HL-60 (cell line): ENCODE data around the gene IGFALS.
A peak's percentile ranks its signal among the peaks of the same experiment; 100 is the strongest.

Experiments used
- DNase-seq, 2 experiments: peaks; one replicate each; pipeline ENCODE4 v3.0.0-alpha.2; 2010 to 2020; ENCODE audit warnings: low read depth in 1 of 2, low spot score in 1 of 2
- H3K27ac ChIP-seq: fragments of 250-450 bp; sonication (Bioruptor Pico); replicated peaks from 2 replicates; pipeline ENCODE4 v1.5.1; 2020; ENCODE audit warnings: mild to moderate bottlenecking, moderate library complexity
- H3K27me3 ChIP-seq: fragments of 250-450 bp; sonication (Bioruptor Pico); 2 replicates; pipeline ENCODE4 v1.5.1; 2021; ENCODE audit warnings: mild to moderate bottlenecking, moderate library complexity; ENCODE audit not compliant: insufficient read depth, poor library complexity, severe bottlenecking
- H3K4me3 ChIP-seq: replicated peaks from 2 replicates; pipeline ENCODE4 v1.5.1; 2011; ENCODE audit warnings: mild to moderate bottlenecking, control low read depth, low read length; ENCODE audit not compliant: insufficient read depth
- CTCF ChIP-seq: IDR thresholded peaks from one replicate; pipeline ENCODE4 v1.5.1; 2011; ENCODE audit warnings: low read length, control low read depth, inconsistent platforms; ENCODE audit not compliant: insufficient read depth
- GABPA ChIP-seq: IDR thresholded peaks from 2 replicates; pipeline ENCODE4 v1.6.1; 2012; ENCODE audit warnings: low read depth
- POLR2AphosphoS5 ChIP-seq: IDR thresholded peaks from 2 replicates; pipeline ENCODE4 v1.6.1; 2012; ENCODE audit warnings: low read depth
- REST ChIP-seq: IDR thresholded peaks from 2 replicates; pipeline ENCODE4 v1.6.1; 2012; ENCODE audit warnings: low read depth; ENCODE audit not compliant: insufficient replicate concordance
- SPI1 ChIP-seq: IDR thresholded peaks from 2 replicates; pipeline ENCODE4 v1.6.1; 2012; ENCODE audit warnings: low read depth, mild to moderate bottlenecking, borderline replicate concordance

IGFALS gene

GRCh38 chr16:1777375-1778199 lies 15.9 kb downstream of the IGFALS start:
- no peaks in the 10 kb centered on the region for H3K27me3 ChIP-seq
- H3K4me3 ChIP-seq: no peak overlapping the region
- H3K27ac ChIP-seq: no peak overlapping the region
- DNase-seq: no peak
- peak; percentile 49 for TF ChIP-seq POLR2AphosphoS5
- TF ChIP-seq GABPA: no peak

- no peak for DNase-seq
- Histone ChIP-seq H3K4me3 (no peak overlapping the region), H3K27me3 (no peaks in the 10 kb centered on the region), H3K27ac (no peak overlapping the region)
- TF ChIP-seq POLR2AphosphoS5: no peak
Observed at GRCh38 chr16:1776991-1777374, 16.5 kb downstream of the IGFALS start.

- no peaks in the 10 kb centered on the region for H3K27me3 ChIP-seq
- no peak for TF ChIP-seq REST
- no peak overlapping the region for H3K27ac ChIP-seq
- no peak overlapping the region for H3K4me3 ChIP-seq
- no peak for DNase-seq
Observed at GRCh38 chr16:1776672-1776955, 16.9 kb downstream of the IGFALS start.

- no peak for TF ChIP-seq SPI1
- TF ChIP-seq POLR2AphosphoS5: peak; percentile 31; the same call in 1 of the 2 replicates
Observed at GRCh38 chr16:1775846-1776671, 17.4 kb downstream of the IGFALS start.

GRCh38 chr16:1775006-1775845 lies 18.3 kb downstream of the IGFALS start:
- Histone ChIP-seq H3K27ac (no peak overlapping the region), H3K27me3 (no peaks in the 10 kb centered on the region), H3K4me3 (no peak overlapping the region)
- no peak for DNase-seq
- TF ChIP-seq POLR2AphosphoS5 (no peak), CTCF (no peak), GABPA (no peak), REST (no peak)

More at GRCh38 chr16:1775846-1776671, 17.4 kb downstream of the IGFALS start:
- H3K4me3 ChIP-seq: no peak overlapping the region
- no peaks in the 10 kb centered on the region for H3K27me3 ChIP-seq
- no peak overlapping the region for H3K27ac ChIP-seq
- no peak for DNase-seq
